OCI-LY1 (cell line): ENCODE data around the gene MET.

ENCODE experiments used
- H2AFZ ChIP-seq: fragments of 200-600 bp; sonication (generic), shearing (Covaris generic); 2 replicates; pipeline ENCODE4 v1.6.0; 2014; ENCODE audit warnings: antibody characterized with exemption, mild to moderate bottlenecking, low read length
- H3F3A ChIP-seq: fragments of 200-600 bp; sonication (generic), shearing (Covaris generic); 2 replicates; pipeline ENCODE4 v1.6.0; 2014; ENCODE audit warnings: mild to moderate bottlenecking, antibody characterized with exemption, low read length, moderate library complexity; ENCODE audit not compliant: insufficient read depth
- H3K27ac ChIP-seq: fragments of 200-600 bp; sonication (generic); 2 replicates; pipeline ENCODE4 v1.5.1; 2014; ENCODE audit warnings: low read length, mixed run types, mild to moderate bottlenecking, low read depth; ENCODE audit not compliant: poor library complexity, severe bottlenecking
- H3K27me3 ChIP-seq: fragments of 200-600 bp; sonication (generic); 2 replicates; pipeline ENCODE4 v1.6.0; 2014; ENCODE audit warnings: antibody characterized with exemption, mild to moderate bottlenecking, low read length, moderate library complexity; ENCODE audit not compliant: insufficient read depth
- H3K36me3 ChIP-seq: fragments of 200-600 bp; sonication (generic); 2 replicates; pipeline ENCODE4 v1.6.1; 2014; ENCODE audit warnings: mild to moderate bottlenecking, antibody characterized with exemption, low read length, moderate library complexity, mixed read lengths; ENCODE audit not compliant: insufficient read depth
- H3K4me1 ChIP-seq: fragments of 200-600 bp; sonication (generic); 2 replicates; pipeline ENCODE4 v1.5.1; 2014; ENCODE audit warnings: mild to moderate bottlenecking, low read length, moderate library complexity; ENCODE audit not compliant: insufficient read depth, severe bottlenecking
- H3K4me2 ChIP-seq: fragments of 200-600 bp; sonication (generic), shearing (Covaris generic); 2 replicates; pipeline ENCODE4 v1.6.1; 2014; ENCODE audit warnings: low read length
- H3K4me3 ChIP-seq: fragments of 200-600 bp; sonication (generic); 2 replicates; pipeline ENCODE4 v1.5.1; 2014; ENCODE audit warnings: low read length, low read depth, mild to moderate bottlenecking, mixed read lengths; ENCODE audit not compliant: poor library complexity, severe bottlenecking
- H3K79me2 ChIP-seq: fragments of 200-600 bp; shearing (Covaris generic); 2 replicates; pipeline ENCODE4 v1.6.1; 2016; ENCODE audit warnings: mixed run types, low read length, mixed read lengths; ENCODE audit not compliant: insufficient read depth
- H3K9ac ChIP-seq: fragments of 200-600 bp; sonication (generic), shearing (Covaris generic); 2 replicates; pipeline ENCODE4 v1.6.1; 2014; ENCODE audit warnings: mild to moderate bottlenecking, low read length, mixed read lengths
- H3K9me2 ChIP-seq: fragments of 200-600 bp; sonication (generic), shearing (Covaris generic); 2 replicates; pipeline ENCODE4 v1.6.1; 2014; ENCODE audit warnings: low read depth, mild to moderate bottlenecking, low read length, mixed read lengths
- H3K9me3 ChIP-seq: fragments of 200-600 bp; shearing (Covaris generic); 2 replicates; pipeline ENCODE4 v1.6.1; 2014; ENCODE audit warnings: low read length, mixed read lengths
- H4K20me1 ChIP-seq: fragments of 200-600 bp; sonication (generic), shearing (Covaris generic); 2 replicates; pipeline ENCODE4 v1.6.0; 2016; ENCODE audit warnings: mild to moderate bottlenecking, low read length; ENCODE audit not compliant: insufficient read depth
- CTCF ChIP-seq: fragments of 200-600 bp; sonication (generic), shearing (Covaris generic); IDR thresholded peaks from 2 replicates; pipeline ENCODE4 v1.5.1; 2017; ENCODE audit warnings: mild to moderate bottlenecking, antibody characterized with exemption, low read length, moderate library complexity, mixed read lengths
- EZH2 ChIP-seq: fragments of 200-600 bp; sonication (generic), shearing (Covaris generic); IDR thresholded peaks from 2 replicates; pipeline ENCODE4 v1.8.0; 2017; ENCODE audit warnings: borderline replicate concordance, mixed run types, mild to moderate bottlenecking, antibody characterized with exemption, low read length, moderate library complexity, mixed read lengths

The MET gene

GRCh38 chr7:116663744-116664143 is 8.3 kb upstream of the MET start:
- no peak overlapping the region for H2AFZ ChIP-seq
- H3K4me3 ChIP-seq, result no peak overlapping the region
- H3K4me2 ChIP-seq, result no peak overlapping the region
- TF ChIP-seq CTCF, result no peak
- TF ChIP-seq EZH2, result no peak
- H3K27me3 ChIP-seq, result no peaks in the 10 kb centered on the region
- no peaks in the 10 kb centered on the region for H3F3A ChIP-seq
- no peaks in the 10 kb centered on the region for H3K9me3 ChIP-seq
- H3K36me3 ChIP-seq, result no peaks in the 10 kb centered on the region
- H4K20me1 ChIP-seq, result no peaks in the 10 kb centered on the region
- H3K9ac ChIP-seq, result no peak overlapping the region
- H3K9me2 ChIP-seq, result no peaks in the 10 kb centered on the region
- no peak overlapping the region for H3K27ac ChIP-seq
- H3K79me2 ChIP-seq, result no peaks in the 10 kb centered on the region
- no peaks in the 10 kb centered on the region for H3K4me1 ChIP-seq

- TF ChIP-seq EZH2 (no peak), CTCF (no peak)
- Histone ChIP-seq H3K36me3 (no peaks in the 10 kb centered on the region), H3K9me2 (no peaks in the 10 kb centered on the region), H3K9ac (no peak overlapping the region), H3K4me2 (no peak overlapping the region), H3K79me2 (no peaks in the 10 kb centered on the region), H3K9me3 (no peaks in the 10 kb centered on the region), H3F3A (no peaks in the 10 kb centered on the region), H2AFZ (no peak overlapping the region), H3K27ac (no peak overlapping the region), H3K4me1 (no peaks in the 10 kb centered on the region), H3K27me3 (no peaks in the 10 kb centered on the region), H3K4me3 (no peak overlapping the region), H4K20me1 (no peaks in the 10 kb centered on the region)
Observed at GRCh38 chr7:116665332-116665996, 6.5 kb upstream of the MET start.

- Histone ChIP-seq H3K36me3 (no peaks in the 10 kb centered on the region), H2AFZ (no peak overlapping the region), H3K79me2 (no peaks in the 10 kb centered on the region), H3K27ac (no peak overlapping the region), H3K4me3 (no peak overlapping the region), H3K9me2 (no peaks in the 10 kb centered on the region), H3K4me2 (no peak overlapping the region), H3K27me3 (no peaks in the 10 kb centered on the region; the same call in 1 of the 2 replicates), H4K20me1 (no peaks in the 10 kb centered on the region), H3K4me1 (peaks cover 5% of the 10 kb centered on the region), H3K9me3 (no peaks in the 10 kb centered on the region), H3K9ac (no peak overlapping the region), H3F3A (no peaks in the 10 kb centered on the region)
- no peak for TF ChIP-seq CTCF
Observed at GRCh38 chr7:116669769-116670168, 2.2 kb upstream of the MET start.
